Fibroblast of the aortic adventitia (primary cell): Measurements from ENCODE around the gene RFC3. TPM values are rescaled to one million over a fixed set of nuclear protein-coding genes. Genes with fewer than 3 reads are reported as not detected.

Experiments
- DNase-seq: peaks from one replicate; pipeline ENCODE4 v3.0.0-alpha.2; 2010; ENCODE audit warnings: low read depth
- H3K4me3 ChIP-seq: 2 replicates; pipeline ENCODE4 v1.5.1; 2011; ENCODE audit warnings: low read depth, mild to moderate bottlenecking, control low read depth, low read length, moderate library complexity
- CTCF ChIP-seq: IDR thresholded peaks from 2 replicates; pipeline ENCODE4 v1.5.1; 2011; ENCODE audit warnings: mild to moderate bottlenecking, low read length, control low read depth, inconsistent platforms; ENCODE audit not compliant: insufficient read depth
- small RNA-seq: library from RNA; depleted of rRNA; stranded (forward); fragments of <200 nt; gene quantifications from one replicate; pipeline ENCODE3, GENCODE V24; 2012
- total RNA-seq: library from RNA; depleted of rRNA; stranded (reverse); fragments of >200 nt; gene quantifications from 2 replicates; pipeline ENCODE4 v1.2.3, GENCODE V29; 2012; ENCODE audit warnings: low replicate concordance

The RFC3 gene
- total RNA-seq, 1 donor = 38.9 TPM

GRCh38 chr13:33876716-33877394, 58.9 kb downstream of the RFC3 start:
- no peak for DNase-seq
- H3K4me3 ChIP-seq = no peak overlapping the region
- no peak for TF ChIP-seq CTCF

- TF ChIP-seq CTCF = no peak
- no peak for DNase-seq
- no peak overlapping the region for H3K4me3 ChIP-seq
Measured at GRCh38 chr13:33879118-33879517, 61.2 kb downstream of the RFC3 start.

GRCh38 chr13:33882804-33883203, 64.9 kb downstream of the RFC3 start:
- no peak overlapping the region for H3K4me3 ChIP-seq
- no peak for TF ChIP-seq CTCF
- no peak for DNase-seq

GRCh38 chr13:33884531-33885220, 66.7 kb downstream of the RFC3 start:
- no peak for TF ChIP-seq CTCF
- H3K4me3 ChIP-seq = no peak overlapping the region
- DNase-seq = no peak

Small RNAs within 50 kb of the gene (small RNA-seq; reads per million reads assigned to genes)
- gene RNU5A-4P = not detected
